ENCODE measurements around the gene SLC10A6. TPM values are rescaled to one million over a fixed set of nuclear protein-coding genes. Genes with fewer than 3 reads are reported as not detected.

The SLC10A6 gene
- total and polyA plus RNA-seq, 8 donors = 0.14 to 1.00 (median 0.26) TPM

DNA sequence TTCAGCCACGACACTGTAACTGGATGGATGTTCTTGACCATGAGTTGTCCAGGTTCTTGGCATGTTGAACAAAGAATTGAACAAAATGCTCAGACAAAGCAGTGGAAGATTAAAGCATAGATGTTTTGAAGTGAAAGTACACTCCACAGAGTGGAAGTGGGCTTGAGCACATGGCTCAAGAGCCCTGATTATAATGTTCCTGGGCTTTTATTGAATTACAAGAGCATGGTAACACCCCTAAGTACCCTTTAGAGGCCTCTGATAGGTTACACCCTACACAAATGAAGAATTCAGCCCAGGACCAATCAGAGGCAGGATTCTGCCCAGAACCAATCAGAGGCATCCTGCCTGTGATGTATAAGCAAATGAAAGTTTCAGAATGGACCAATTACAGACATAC is 33.5 kb downstream of the SLC10A6 start:
- intact Hi-C loops (cut with DNase I) = no loop called here
- Histone ChIP-seq H3K4me3 (no peak overlapping the region), H3K27me3 (no peaks in the 10 kb centered on the region), H3K36me3 (no peaks in the 10 kb centered on the region), H3K27ac (no peak overlapping the region), H3K4me1 (no peaks in the 10 kb centered on the region), H3K9me3 (no peaks in the 10 kb centered on the region)
- FAIRE-seq (no peak), DNase-seq (no peak), ATAC-seq (no peak)
- TF ChIP-seq, protein P1, sequence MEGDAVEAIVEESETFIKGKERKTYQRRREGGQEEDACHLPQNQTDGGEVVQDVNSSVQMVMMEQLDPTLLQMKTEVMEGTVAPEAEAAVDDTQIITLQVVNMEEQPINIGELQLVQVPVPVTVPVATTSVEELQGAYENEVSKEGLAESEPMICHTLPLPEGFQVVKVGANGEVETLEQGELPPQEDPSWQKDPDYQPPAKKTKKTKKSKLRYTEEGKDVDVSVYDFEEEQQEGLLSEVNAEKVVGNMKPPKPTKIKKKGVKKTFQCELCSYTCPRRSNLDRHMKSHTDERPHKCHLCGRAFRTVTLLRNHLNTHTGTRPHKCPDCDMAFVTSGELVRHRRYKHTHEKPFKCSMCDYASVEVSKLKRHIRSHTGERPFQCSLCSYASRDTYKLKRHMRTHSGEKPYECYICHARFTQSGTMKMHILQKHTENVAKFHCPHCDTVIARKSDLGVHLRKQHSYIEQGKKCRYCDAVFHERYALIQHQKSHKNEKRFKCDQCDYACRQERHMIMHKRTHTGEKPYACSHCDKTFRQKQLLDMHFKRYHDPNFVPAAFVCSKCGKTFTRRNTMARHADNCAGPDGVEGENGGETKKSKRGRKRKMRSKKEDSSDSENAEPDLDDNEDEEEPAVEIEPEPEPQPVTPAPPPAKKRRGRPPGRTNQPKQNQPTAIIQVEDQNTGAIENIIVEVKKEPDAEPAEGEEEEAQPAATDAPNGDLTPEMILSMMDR (IDR thresholded peaks at IDR 0.05) = no peak
- 91 to 92% methylated on average over 1 of the region's 1 CpG for WGBS, 2 donors

- TF ChIP-seq, protein P1 (IDR thresholded peaks at IDR 0.05) = no peak
- no peak overlapping the region for H3K4me3 ChIP-seq
- H3K4me1 ChIP-seq = no peaks in the 10 kb centered on the region
- FAIRE-seq (no peak), DNase-seq (no peak), ATAC-seq (no peak)
- H3K27me3 ChIP-seq = no peaks in the 10 kb centered on the region
- intact Hi-C loops (cut with DNase I) = no loop called here
- 95 to 97% methylated on average over 3 of the region's 3 CpGs for WGBS, 2 donors
- H3K36me3 ChIP-seq = peaks cover 0 to 6% (median 0%) of the 10 kb centered on the region in 3 donors
- no peaks in the 10 kb centered on the region for H3K9me3 ChIP-seq
- H3K27ac ChIP-seq = no peak overlapping the region
Measured at GRCh38 chr4:86810847-86811246, 38.3 kb downstream of the SLC10A6 start.

GRCh38 chr4:86809809-86810208 is 39.4 kb downstream of the SLC10A6 start:
- no peak for DNase-seq
- H3K27me3 ChIP-seq = no peaks in the 10 kb centered on the region
- no peak for ATAC-seq
- H3K27ac ChIP-seq = no peak overlapping the region
- no peaks in the 10 kb centered on the region for H3K9me3 ChIP-seq
- peaks cover 0 to 6% (median 0%) of the 10 kb centered on the region in 3 donors for H3K36me3 ChIP-seq
- intact Hi-C loops (cut with DNase I) = no loop called here
- no peak overlapping the region for H3K4me3 ChIP-seq
- TF ChIP-seq, protein P1 (IDR thresholded peaks at IDR 0.05) = no peak
- H3K4me1 ChIP-seq = no peaks in the 10 kb centered on the region
- no peak for FAIRE-seq
- 88 to 90% methylated on average over 3 of the region's 3 CpGs for WGBS, 2 donors

- FAIRE-seq = no peak
- no peaks in the 10 kb centered on the region for H3K36me3 ChIP-seq
- DNase-seq = no peak
- TF ChIP-seq, protein P1 (IDR thresholded peaks at IDR 0.05) = no peak
- no peak overlapping the region for H3K27ac ChIP-seq
- ATAC-seq = no peak
- H3K4me1 ChIP-seq = no peaks in the 10 kb centered on the region
- H3K9me3 ChIP-seq = no peaks in the 10 kb centered on the region
- intact Hi-C loops (cut with DNase I) = no loop called here
- 93% methylated on average over 8 of the region's 8 CpGs for WGBS, 2 donors
- no peak overlapping the region for H3K4me3 ChIP-seq
- H3K27me3 ChIP-seq = no peaks in the 10 kb centered on the region
Measured at GRCh38 chr4:86791126-86791525, 58.1 kb downstream of the SLC10A6 start.

DNA sequence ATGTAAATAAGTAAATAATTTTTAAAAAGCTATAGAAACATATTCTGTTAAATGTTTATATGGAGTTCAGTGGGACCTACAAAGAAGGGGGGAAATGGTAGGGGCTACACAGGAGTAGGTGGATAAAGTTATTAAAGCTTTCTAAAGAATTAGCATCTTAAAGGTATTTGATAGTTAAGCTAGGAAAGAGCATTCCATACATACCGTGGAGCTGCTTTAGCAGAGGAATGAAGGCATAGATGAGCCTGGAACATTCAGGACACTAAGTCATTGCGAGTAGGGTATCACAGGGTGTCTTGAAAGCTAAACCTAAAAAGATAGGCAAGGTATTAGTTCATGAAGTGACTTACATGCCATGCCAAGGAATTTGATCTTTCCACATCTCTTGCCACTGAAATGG is 60.4 kb downstream of the SLC10A6 start:
- Histone ChIP-seq H3K9me3 (no peaks in the 10 kb centered on the region), H3K4me1 (no peaks in the 10 kb centered on the region), H3K27me3 (no peaks in the 10 kb centered on the region), H3K36me3 (no peaks in the 10 kb centered on the region), H3K4me3 (no peak overlapping the region), H3K27ac (no peak overlapping the region)
- TF ChIP-seq, protein P1 (IDR thresholded peaks at IDR 0.05) = no peak
- no peak for ATAC-seq
- DNase-seq = no peak
- FAIRE-seq = no peak
- 85 to 91% methylated on average over 2 of the region's 2 CpGs for WGBS, 2 donors
- intact Hi-C loops (cut with DNase I) = no loop called here

All from pancreas (tissue), 10 donors.